Mesendoderm (in vitro differentiated cells): ENCODE results near the gene CDHR4.

Experiments used
- DNase-seq: peaks from one replicate; pipeline ENCODE4 v3.0.0; 2013
- H2AK5ac ChIP-seq: 2 replicates; pipeline ENCODE4 v1.6.1; 2013; ENCODE audit warnings: low read length, inconsistent platforms
- H2BK120ac ChIP-seq: 2 replicates; pipeline ENCODE4 v1.6.1; 2013; ENCODE audit warnings: low read depth, mild to moderate bottlenecking, low read length, moderate library complexity, mixed read lengths
- H2BK15ac ChIP-seq: replicated peaks from 2 replicates; pipeline ENCODE4 v1.6.1; 2013; ENCODE audit warnings: low read depth, mild to moderate bottlenecking, moderate library complexity
- H2BK5ac ChIP-seq: 2 replicates; pipeline ENCODE4 v1.6.1; 2013; ENCODE audit warnings: low read length, inconsistent platforms
- H3K18ac ChIP-seq: 2 replicates; pipeline ENCODE4 v1.6.1; 2013; ENCODE audit warnings: mild to moderate bottlenecking, low read length, mixed read lengths
- H3K23ac ChIP-seq: one replicate; pipeline ENCODE4 v1.6.1; 2013; ENCODE audit warnings: low read length
- H3K27ac ChIP-seq: 2 replicates; pipeline ENCODE4 v1.5.1; 2013; ENCODE audit warnings: low read depth, mild to moderate bottlenecking, inconsistent platforms, low read length, moderate library complexity
- H3K27me3 ChIP-seq: 2 replicates; pipeline ENCODE4 v1.6.1; 2013; ENCODE audit warnings: low read length, control low read depth, mild to moderate bottlenecking, inconsistent platforms; ENCODE audit not compliant: insufficient read depth, poor library complexity
- H3K36me3 ChIP-seq: 2 replicates; pipeline ENCODE4 v1.6.1; 2013; ENCODE audit warnings: low read length, inconsistent platforms; ENCODE audit not compliant: control insufficient read depth, insufficient read depth
- H3K4ac ChIP-seq: one replicate; pipeline ENCODE4 v1.6.1; 2013; ENCODE audit warnings: low read depth, mild to moderate bottlenecking, low read length, moderate library complexity
- H3K4me1 ChIP-seq: 2 replicates; pipeline ENCODE4 v1.6.1; 2013; ENCODE audit warnings: low read depth, low read length, inconsistent platforms; ENCODE audit not compliant: control insufficient read depth
- H3K4me2 ChIP-seq: 2 replicates; pipeline ENCODE4 v1.6.1; 2013; ENCODE audit warnings: low read length
- H3K4me3 ChIP-seq: 2 replicates; pipeline ENCODE4 v1.5.1; 2013; ENCODE audit warnings: mild to moderate bottlenecking, low read length
- H3K56ac ChIP-seq: one replicate; pipeline ENCODE4 v1.6.1; 2013; ENCODE audit warnings: low read length
- H3K79me1 ChIP-seq: 2 replicates; pipeline ENCODE4 v1.6.1; 2013; ENCODE audit warnings: low read length, inconsistent platforms
- H3K79me2 ChIP-seq: 2 replicates; pipeline ENCODE4 v1.6.1; 2013; ENCODE audit warnings: mild to moderate bottlenecking, low read length; ENCODE audit not compliant: control insufficient read depth, insufficient read depth
- H3K9ac ChIP-seq: 2 replicates; pipeline ENCODE4 v1.6.1; 2013; ENCODE audit warnings: low read length, inconsistent platforms
- H4K5ac ChIP-seq: one replicate; pipeline ENCODE4 v1.6.1; 2013; ENCODE audit warnings: low read length
- H4K8ac ChIP-seq: one replicate; pipeline ENCODE4 v1.6.1; 2013; ENCODE audit warnings: low read depth, mild to moderate bottlenecking, control low read depth, low read length, moderate library complexity
- WGBS: extraction: QIAGEN DNeasy Blood & Tissue Kit; methylation state at CpG from one replicate; pipeline ENCODE4 v1.1.7; 2013; ENCODE audit warnings: low lambda C conversion rate, missing lambda C conversion rate; ENCODE audit not compliant: insufficient coverage; ENCODE audit errors: extremely low coverage; 5-methylcytosine and 5-hydroxymethylcytosine counted together

CDHR4 gene

GRCh38 chr3:49771340-49771938 is 28.2 kb downstream of the CDHR4 start:
- no peak overlapping the region for H3K4ac ChIP-seq
- H3K4me3 ChIP-seq = no peak overlapping the region
- H2BK120ac ChIP-seq = no peak overlapping the region
- WGBS = no CpG with 5 or more reads among the region's 1 CpG
- no peak overlapping the region for H2AK5ac ChIP-seq
- no peak overlapping the region for H4K8ac ChIP-seq
- no peak overlapping the region for H4K5ac ChIP-seq
- H3K23ac ChIP-seq = no peak overlapping the region
- H3K4me2 ChIP-seq = no peak overlapping the region
- H3K79me2 ChIP-seq = peaks cover 17% of the 10 kb centered on the region
- no peaks in the 10 kb centered on the region for H3K36me3 ChIP-seq
- H3K4me1 ChIP-seq = no peaks in the 10 kb centered on the region
- no peak overlapping the region for H2BK15ac ChIP-seq
- DNase-seq = no peak
- peaks cover 9% of the 10 kb centered on the region for H3K79me1 ChIP-seq
- no peak overlapping the region for H3K27ac ChIP-seq
- H3K56ac ChIP-seq = no peak overlapping the region
- H3K9ac ChIP-seq = no peak overlapping the region
- H3K18ac ChIP-seq = no peak overlapping the region
- no peaks in the 10 kb centered on the region for H3K27me3 ChIP-seq
- no peak overlapping the region for H2BK5ac ChIP-seq

DNA sequence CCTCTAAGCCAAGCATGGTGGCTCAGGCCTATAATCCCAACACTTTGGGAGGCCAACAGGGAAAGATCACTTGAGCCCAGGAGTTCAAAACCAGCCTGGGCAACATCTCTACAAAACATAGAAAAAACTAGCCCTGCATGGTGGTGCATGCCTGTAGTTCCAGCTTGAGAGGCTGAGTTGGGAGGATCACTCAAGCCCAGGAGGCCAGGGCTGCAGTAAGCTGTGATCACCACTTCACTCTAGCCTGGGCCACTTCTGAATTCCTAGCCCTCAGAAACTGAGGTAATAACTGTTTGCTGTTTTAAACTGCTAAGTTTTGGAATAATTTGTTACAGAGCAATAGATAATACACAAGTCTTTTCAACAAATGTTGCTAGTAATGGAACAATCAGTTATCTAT is 29.7 kb downstream of the CDHR4 start:
- Histone ChIP-seq H2BK120ac (no peak overlapping the region), H3K18ac (no peak overlapping the region), H4K5ac (no peak overlapping the region), H3K4me2 (no peak overlapping the region), H3K9ac (no peak overlapping the region), H3K79me1 (peaks cover 4% of the 10 kb centered on the region), H4K8ac (no peak overlapping the region), H3K79me2 (peaks cover 12% of the 10 kb centered on the region), H3K23ac (no peak overlapping the region), H3K4ac (no peak overlapping the region), H3K56ac (no peak overlapping the region), H3K4me1 (no peaks in the 10 kb centered on the region), H2BK5ac (no peak overlapping the region), H3K27ac (no peak overlapping the region), H2AK5ac (no peak overlapping the region), H2BK15ac (no peak overlapping the region), H3K4me3 (no peak overlapping the region), H3K27me3 (no peaks in the 10 kb centered on the region), H3K36me3 (no peaks in the 10 kb centered on the region)
- no peak for DNase-seq

DNA sequence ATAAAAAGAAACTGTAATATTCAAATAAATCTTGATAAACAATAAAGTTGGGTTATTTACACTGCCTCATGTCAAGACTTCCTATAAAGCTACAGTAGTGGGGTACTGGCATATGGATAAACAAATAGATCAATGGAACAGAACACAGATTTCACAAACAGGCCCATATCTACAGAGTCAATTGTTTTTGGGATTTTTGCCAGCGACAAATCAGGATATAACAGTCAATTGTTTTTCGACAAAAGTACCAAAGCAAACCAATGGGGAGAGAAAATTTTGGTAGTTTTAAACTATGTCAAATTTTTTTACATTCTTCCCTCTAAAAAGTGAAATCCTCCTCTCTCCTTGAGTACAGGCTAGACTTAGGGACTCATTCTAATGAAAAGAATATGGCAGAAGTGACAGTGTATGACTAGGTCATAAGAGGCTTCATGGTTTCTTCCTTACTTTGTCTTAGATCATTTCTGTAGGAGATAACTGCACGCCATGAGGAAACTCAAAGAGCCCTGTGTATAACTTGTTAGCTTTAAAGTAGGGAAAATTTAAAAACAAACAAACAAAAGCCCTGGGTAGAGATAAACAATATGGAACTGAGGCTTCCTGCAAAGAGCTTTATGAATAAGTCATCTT is 30.3 kb downstream of the CDHR4 start:
- no peak overlapping the region for H3K23ac ChIP-seq
- DNase-seq = no peak
- no peak overlapping the region for H2BK5ac ChIP-seq
- peaks cover 14% of the 10 kb centered on the region for H3K79me2 ChIP-seq
- H2BK15ac ChIP-seq = no peak overlapping the region
- no peak overlapping the region for H3K9ac ChIP-seq
- H3K4me1 ChIP-seq = no peaks in the 10 kb centered on the region
- H3K56ac ChIP-seq = no peak overlapping the region
- no peak overlapping the region for H4K5ac ChIP-seq
- no peak overlapping the region for H2AK5ac ChIP-seq
- no peak overlapping the region for H3K4me3 ChIP-seq
- no peak overlapping the region for H3K4ac ChIP-seq
- no peak overlapping the region for H3K27ac ChIP-seq
- no peak overlapping the region for H4K8ac ChIP-seq
- H2BK120ac ChIP-seq = no peak overlapping the region
- H3K4me2 ChIP-seq = no peak overlapping the region
- WGBS = no CpG with 5 or more reads among the region's 3 CpGs
- no peaks in the 10 kb centered on the region for H3K36me3 ChIP-seq
- no peak overlapping the region for H3K18ac ChIP-seq
- no peaks in the 10 kb centered on the region for H3K27me3 ChIP-seq
- H3K79me1 ChIP-seq = peaks cover 4% of the 10 kb centered on the region

- H3K56ac ChIP-seq = no peak overlapping the region
- H2BK15ac ChIP-seq = no peak overlapping the region
- DNase-seq = no peak
- H3K4me3 ChIP-seq = no peak overlapping the region
- H3K79me1 ChIP-seq = peaks cover 5% of the 10 kb centered on the region
- no peak overlapping the region for H4K5ac ChIP-seq
- WGBS = no CpG with 5 or more reads among the region's 4 CpGs
- H3K4me1 ChIP-seq = no peaks in the 10 kb centered on the region
- no peak overlapping the region for H3K18ac ChIP-seq
- no peak overlapping the region for H2BK5ac ChIP-seq
- no peak overlapping the region for H2BK120ac ChIP-seq
- H3K36me3 ChIP-seq = no peaks in the 10 kb centered on the region
- no peak overlapping the region for H3K4ac ChIP-seq
- H3K9ac ChIP-seq = no peak overlapping the region
- no peak overlapping the region for H3K23ac ChIP-seq
- no peak overlapping the region for H3K27ac ChIP-seq
- H4K8ac ChIP-seq = no peak overlapping the region
- H3K27me3 ChIP-seq = no peaks in the 10 kb centered on the region
- peaks cover 7% of the 10 kb centered on the region for H3K79me2 ChIP-seq
- no peak overlapping the region for H3K4me2 ChIP-seq
- no peak overlapping the region for H2AK5ac ChIP-seq
Measured at GRCh38 chr3:49763981-49764380, 35.7 kb downstream of the CDHR4 start.

DNA sequence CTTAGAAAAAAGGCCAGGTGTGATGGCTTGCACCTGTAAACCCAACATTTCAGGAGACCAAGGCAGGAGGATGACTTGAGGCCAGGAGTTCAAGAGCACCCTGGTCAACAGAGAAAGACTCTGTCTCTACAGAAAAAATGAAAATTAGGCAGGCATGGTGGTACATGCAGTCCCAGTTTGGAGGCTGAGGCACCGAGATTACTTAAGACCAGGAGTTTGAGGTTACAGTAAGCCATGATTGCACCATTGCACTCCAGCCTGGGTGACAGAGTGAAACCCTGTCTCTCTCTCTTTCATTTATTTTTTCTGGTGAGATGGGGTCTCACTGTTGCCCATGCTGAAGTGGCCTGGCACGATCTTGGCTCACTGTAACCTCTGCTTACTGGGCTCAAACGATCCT is 38.0 kb downstream of the CDHR4 start:
- Histone ChIP-seq H3K4me3 (no peak overlapping the region), H4K8ac (no peak overlapping the region), H3K4me1 (no peaks in the 10 kb centered on the region), H3K23ac (no peak overlapping the region), H2BK5ac (no peak overlapping the region), H3K36me3 (no peaks in the 10 kb centered on the region), H3K27me3 (no peaks in the 10 kb centered on the region), H3K4me2 (no peak overlapping the region), H3K4ac (no peak overlapping the region), H3K79me2 (peaks cover 10% of the 10 kb centered on the region), H2AK5ac (no peak overlapping the region), H3K56ac (no peak overlapping the region), H3K18ac (no peak overlapping the region), H2BK120ac (no peak overlapping the region), H3K79me1 (peaks cover 12% of the 10 kb centered on the region), H2BK15ac (no peak overlapping the region), H4K5ac (no peak overlapping the region), H3K9ac (no peak overlapping the region), H3K27ac (no peak overlapping the region)
- no peak for DNase-seq
- no CpG with 5 or more reads among the region's 3 CpGs for WGBS

DNA sequence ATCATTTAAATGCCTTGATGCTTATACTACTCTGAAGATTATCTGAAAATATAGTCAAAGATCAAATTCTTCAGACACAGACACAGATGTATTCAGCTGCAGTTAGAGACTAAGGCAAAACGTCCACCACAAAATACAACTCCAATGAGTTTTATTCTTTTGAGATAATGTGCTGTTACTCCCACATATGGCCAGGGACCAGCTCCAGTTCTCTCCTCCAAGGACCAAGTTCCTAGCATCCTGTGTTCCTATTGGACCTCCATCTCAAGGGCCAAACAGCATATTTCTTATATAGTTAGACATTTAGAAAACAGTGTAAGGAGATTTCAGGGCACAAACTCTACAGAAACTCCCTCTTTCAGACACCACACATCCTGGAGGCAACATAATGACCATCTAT is 40.4 kb downstream of the CDHR4 start:
- Histone ChIP-seq H3K27me3 (no peaks in the 10 kb centered on the region), H4K8ac (no peak overlapping the region), H4K5ac (no peak overlapping the region), H3K36me3 (no peaks in the 10 kb centered on the region), H2BK5ac (no peak overlapping the region), H3K23ac (no peak overlapping the region), H2BK15ac (no peak overlapping the region), H3K79me1 (peaks cover 17% of the 10 kb centered on the region), H3K18ac (no peak overlapping the region), H3K4ac (no peak overlapping the region), H2AK5ac (no peak overlapping the region), H3K79me2 (peaks cover 14% of the 10 kb centered on the region), H3K9ac (no peak overlapping the region), H2BK120ac (no peak overlapping the region), H3K56ac (no peak overlapping the region), H3K4me2 (no peak overlapping the region), H3K4me3 (no peak overlapping the region), H3K4me1 (no peaks in the 10 kb centered on the region), H3K27ac (no peak overlapping the region)
- DNase-seq = no peak
- whole genome bisulfite sequencing = no CpG with 5 or more reads among the region's 1 CpG
